GM12865 (cell line): ENCODE data around the gene H2AZ2.

Source experiments
- DNase-seq: peaks from one replicate; pipeline ENCODE4 v3.0.0; 2010; ENCODE audit warnings: low read depth
- H3K4me3 ChIP-seq: 2 replicates; pipeline ENCODE4 v1.5.1; 2011; ENCODE audit warnings: mild to moderate bottlenecking, low read depth, low read length, control low read depth
- TF ChIP-seq, protein P1 (sequence below): IDR thresholded peaks from 2 replicates; pipeline ENCODE4 v1.5.1; 2011; ENCODE audit warnings: low read length, control low read depth, low read depth, inconsistent platforms; ENCODE audit not compliant: insufficient read depth; ENCODE audit errors: missing control alignments

Gene H2AZ2

DNA sequence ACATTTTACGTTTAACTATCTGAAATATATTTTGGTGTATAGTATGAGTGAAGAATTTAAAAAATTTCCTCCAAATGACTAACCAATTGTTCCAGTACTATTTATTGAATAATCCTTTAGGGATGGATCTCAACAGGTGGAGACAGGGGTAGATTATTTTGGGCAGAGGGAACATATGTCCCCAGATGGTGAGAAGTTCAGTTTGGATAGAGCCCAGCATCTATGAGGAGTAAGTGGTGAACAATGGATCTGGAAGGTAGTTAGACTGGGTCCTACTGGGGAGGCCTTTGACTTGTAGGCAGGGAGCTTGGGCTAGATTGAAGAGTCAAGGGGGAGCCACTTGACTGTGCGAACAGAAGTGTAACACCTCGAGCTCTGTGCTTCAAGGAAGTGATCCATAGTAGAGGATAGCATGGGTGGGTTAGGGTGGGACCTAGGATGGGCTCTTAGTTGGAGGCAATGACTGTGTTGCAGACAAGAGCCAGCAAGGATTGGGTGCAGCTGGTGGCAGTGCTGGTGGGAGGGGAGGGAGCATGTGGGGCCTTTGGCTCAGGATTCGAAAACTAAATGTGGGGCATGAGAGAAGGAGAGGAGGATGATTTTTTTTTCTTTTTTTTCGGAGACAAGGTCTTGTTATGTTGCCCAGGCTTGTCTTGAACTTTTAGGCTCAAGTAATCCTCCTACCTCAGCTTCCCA lies 41.3 kb upstream of the H2AZ2 start:
- DNase-seq, result no peak
- TF ChIP-seq, protein P1, sequence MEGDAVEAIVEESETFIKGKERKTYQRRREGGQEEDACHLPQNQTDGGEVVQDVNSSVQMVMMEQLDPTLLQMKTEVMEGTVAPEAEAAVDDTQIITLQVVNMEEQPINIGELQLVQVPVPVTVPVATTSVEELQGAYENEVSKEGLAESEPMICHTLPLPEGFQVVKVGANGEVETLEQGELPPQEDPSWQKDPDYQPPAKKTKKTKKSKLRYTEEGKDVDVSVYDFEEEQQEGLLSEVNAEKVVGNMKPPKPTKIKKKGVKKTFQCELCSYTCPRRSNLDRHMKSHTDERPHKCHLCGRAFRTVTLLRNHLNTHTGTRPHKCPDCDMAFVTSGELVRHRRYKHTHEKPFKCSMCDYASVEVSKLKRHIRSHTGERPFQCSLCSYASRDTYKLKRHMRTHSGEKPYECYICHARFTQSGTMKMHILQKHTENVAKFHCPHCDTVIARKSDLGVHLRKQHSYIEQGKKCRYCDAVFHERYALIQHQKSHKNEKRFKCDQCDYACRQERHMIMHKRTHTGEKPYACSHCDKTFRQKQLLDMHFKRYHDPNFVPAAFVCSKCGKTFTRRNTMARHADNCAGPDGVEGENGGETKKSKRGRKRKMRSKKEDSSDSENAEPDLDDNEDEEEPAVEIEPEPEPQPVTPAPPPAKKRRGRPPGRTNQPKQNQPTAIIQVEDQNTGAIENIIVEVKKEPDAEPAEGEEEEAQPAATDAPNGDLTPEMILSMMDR, result no peak
- H3K4me3 ChIP-seq, result no peak overlapping the region

DNA sequence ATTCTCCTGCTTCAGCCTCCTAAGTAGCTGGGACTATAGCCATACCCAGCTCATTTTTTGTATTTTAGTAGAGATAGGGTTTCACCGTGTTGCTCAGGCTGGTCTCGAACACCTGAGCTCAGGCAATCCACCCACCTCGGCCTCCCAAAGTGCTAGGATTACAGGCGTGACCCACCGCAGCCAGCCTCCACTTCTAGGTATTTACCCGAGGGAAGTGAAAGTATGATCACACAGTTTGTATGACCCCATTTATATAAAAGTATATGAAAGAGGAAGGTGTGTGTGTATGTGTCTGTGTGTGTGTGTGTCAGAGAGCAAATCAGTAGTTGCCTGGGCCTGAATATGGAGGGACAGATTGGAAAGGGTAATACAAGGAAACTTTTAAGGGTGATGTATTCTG lies 39.4 kb upstream of the H2AZ2 start:
- H3K4me3 ChIP-seq, result no peak overlapping the region
- peak; percentile 42 for DNase-seq
- TF ChIP-seq, protein P1, result no peak

DNA sequence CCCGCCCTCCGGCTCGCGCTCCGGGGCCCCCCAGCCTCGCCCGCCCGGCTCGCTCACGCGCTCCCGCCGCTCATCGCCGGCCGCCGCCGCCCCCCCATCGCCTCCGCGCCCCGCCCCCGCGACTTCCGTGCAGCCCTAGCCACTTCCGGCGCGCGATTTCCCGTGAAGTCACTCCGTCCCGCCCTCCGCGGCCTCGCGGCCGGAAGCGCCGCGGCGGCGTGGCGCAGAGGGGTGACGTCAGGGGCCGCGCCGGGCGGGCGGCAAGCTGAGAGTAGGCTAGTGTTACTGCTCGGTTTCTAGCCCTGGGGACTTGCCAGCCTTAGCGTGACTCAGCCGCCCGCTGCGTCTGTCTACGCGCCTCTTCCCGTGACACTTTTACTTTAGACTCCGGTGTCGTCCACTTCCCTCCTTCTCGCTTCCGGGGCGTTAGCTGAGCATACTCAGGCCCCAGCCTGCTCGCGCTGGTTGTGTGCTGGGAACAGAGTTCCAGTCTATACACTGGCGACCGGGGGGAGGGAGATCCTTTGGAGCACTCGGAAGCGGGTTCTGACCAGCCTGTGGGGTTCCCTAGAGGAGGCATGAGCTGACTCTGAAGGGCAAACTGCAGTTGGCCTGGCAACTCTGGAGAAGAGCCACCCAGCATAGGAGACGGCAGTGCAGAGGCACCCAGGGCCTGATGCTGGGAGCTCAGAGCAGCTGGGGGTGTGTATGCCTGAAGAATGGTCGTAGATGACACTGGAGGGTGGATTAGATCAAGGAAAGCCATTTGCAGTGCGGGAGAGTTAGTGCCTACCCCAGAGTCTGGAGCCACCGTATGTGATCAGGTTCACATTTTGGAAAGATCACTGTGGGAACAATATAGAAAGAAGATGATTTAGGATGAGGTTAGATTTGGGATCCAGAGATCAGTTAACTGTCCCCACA lies 37.8 kb upstream of the H2AZ2 start, which contains the start of gene PURB:
TSS of gene PURB (minus strand) at position 137 of the 924 bp plus-strand sequence. CDS start 182 bp downstream, outside the sequence.
- TF ChIP-seq, protein P1, result no peak

DNA sequence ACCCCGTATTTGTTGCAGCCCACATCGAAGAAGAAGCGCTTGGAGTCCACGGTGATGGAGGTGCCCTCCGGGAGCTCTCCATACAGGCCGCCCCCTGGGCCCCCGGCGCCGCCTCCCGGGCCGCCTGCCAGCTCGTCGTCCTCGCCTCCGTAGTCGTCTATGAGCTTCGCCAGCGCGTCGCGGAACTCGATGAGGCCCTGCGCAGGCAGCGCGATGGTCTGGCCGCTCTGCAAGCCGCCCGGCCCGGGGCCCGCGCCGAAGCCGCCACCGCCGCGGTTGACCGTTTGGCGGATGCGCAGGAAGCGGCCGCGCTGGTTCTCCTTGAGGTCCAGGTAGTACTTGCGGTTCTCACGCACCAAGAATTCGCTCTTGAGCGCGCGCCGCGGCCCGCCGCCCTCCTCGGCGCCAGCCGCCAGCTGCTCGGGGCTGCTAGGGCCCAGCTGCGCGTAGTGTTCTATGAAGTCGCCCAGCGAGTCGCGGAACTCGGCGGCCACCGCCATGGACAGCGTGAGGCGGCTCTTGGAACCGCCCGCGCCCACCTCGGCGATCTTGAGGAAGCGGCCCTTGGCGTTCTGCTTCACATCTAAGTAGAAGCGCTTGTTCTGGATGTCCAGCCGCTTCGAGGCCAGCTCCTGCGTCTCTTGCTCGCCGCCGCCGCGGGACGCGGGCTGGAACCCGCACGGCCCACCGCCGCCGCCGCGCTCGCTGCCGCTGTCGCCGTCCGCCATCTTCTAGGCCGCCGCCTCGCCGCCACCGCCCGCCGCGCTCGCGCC lies 36.9 kb upstream of the H2AZ2 start:
- TF ChIP-seq, protein P1, result no peak
- peak overlapping the region; percentile 65 for H3K4me3 ChIP-seq
- peak; percentile 70 for DNase-seq

More for the DNA sequence above, 37.8 kb upstream of the H2AZ2 start, which contains the start of gene PURB:
- H3K4me3 ChIP-seq, result peak within 1 kb of the TSS; percentile 99
- DNase-seq, result peak; percentile 97

DNA sequence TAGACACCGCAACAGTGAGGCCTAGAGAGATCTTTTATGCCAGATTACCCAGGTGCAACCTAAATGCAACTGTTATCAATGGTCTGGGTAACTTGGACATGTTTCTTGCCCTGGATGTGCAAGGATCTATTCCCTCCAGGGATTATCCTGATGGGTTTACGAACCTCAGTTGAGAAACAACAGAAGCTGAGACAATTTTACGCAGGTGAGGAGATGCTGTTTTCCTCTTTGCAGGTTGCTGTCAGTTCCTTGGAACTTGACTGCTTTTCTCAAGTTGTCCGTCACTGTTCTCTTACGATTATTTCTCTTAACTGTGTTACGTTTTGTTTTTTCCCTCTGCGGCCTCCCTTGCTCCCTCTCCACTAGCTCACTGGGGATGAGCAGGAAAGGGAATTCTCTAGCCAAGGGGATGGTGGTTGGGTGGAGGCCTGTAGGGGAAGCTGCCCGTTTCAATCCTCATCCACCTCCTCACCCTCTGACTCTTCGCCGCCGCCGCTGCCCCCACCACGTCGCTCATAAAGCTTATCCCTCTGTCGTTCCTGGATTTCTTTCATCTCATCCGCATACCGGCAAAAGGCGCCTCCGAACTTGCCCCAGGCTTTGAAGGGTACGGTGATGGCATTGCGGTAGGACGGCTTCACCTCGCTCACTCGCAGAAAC lies 36.2 kb upstream of the H2AZ2 start:
- no peak for DNase-seq
- H3K4me3 ChIP-seq, result peak overlapping the region; percentile 65
- TF ChIP-seq, protein P1, result no peak

DNA sequence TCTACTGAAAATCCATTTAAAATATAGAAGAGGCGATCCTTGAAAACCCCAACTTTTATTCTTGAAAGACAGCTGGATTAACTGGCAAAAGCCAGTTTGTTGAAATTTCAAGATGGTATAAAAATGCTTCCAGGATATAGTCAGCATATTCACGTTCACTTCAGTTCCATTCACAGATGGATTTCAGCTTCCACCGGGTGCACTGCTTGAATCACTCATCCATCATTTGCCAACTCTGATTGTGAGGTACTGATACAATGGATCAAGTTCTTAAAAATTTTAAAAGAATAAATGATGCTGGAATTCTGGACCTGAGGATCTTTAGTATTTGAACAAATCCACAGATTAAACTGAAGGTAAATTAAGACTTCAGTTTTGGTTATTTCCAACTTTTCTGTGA lies 35.0 kb upstream of the H2AZ2 start:
- peak overlapping the region; percentile 65 for H3K4me3 ChIP-seq
- no peak for DNase-seq
- TF ChIP-seq, protein P1, result no peak
